Measurements from ENCODE around the gene FARP1.
A peak's percentile ranks its signal among the peaks of the same experiment; 100 is the strongest.

Gene FARP1

GRCh38 chr13:98246538-98247172, 103.8 kb downstream of the FARP1 start:
- ChIA-PET CTCF (interaction anchor here (1.1 to 3.4 kb wide), 3 partner anchors 11 to 199 kb away, joined by 3 to 16 read pairs (median 5); no protein-coding TSS in a partner anchor), POLR2A (no interaction called here)
- no peak for TF ChIP-seq CTCF (IDR thresholded peaks at IDR 0.05; ENCODE audit: insufficient read depth, low read length, missing control alignments)
- DNase-seq (ENCODE audit: low read depth, low spot score), result no peak
- H3K4me3 ChIP-seq (ENCODE audit: low read depth, low read length), result no peak overlapping the region

GRCh38 chr13:98251708-98252107, 108.8 kb downstream of the FARP1 start:
- CTCF ChIA-PET, result no interaction called here
- no peak overlapping the region for H3K4me3 ChIP-seq (ENCODE audit: low read depth, low read length)
- POLR2A ChIA-PET, result no interaction called here
- no peak for DNase-seq (ENCODE audit: low read depth, low spot score)
- no peak for TF ChIP-seq CTCF (IDR thresholded peaks at IDR 0.05; ENCODE audit: insufficient read depth, low read length, missing control alignments)

GRCh38 chr13:98252931-98253470, 110.1 kb downstream of the FARP1 start:
- TF ChIP-seq CTCF (IDR thresholded peaks at IDR 0.05; ENCODE audit: insufficient read depth, low read length, missing control alignments), result no peak
- ChIA-PET CTCF (no interaction called here), POLR2A (no interaction called here)
- DNase-seq (ENCODE audit: low read depth, low spot score), result peak; percentile 76
- H3K4me3 ChIP-seq (ENCODE audit: low read depth, low read length), result no peak overlapping the region

GRCh38 chr13:98253526-98253925, 110.6 kb downstream of the FARP1 start:
- DNase-seq (ENCODE audit: low read depth, low spot score), result no peak
- TF ChIP-seq CTCF (IDR thresholded peaks at IDR 0.05; ENCODE audit: insufficient read depth, low read length, missing control alignments), result no peak
- ChIA-PET CTCF (interaction anchor here (1.9 kb wide), 1 partner anchor 37 kb away, joined by 4 read pairs; no protein-coding TSS in a partner anchor), POLR2A (no interaction called here)
- no peak overlapping the region for H3K4me3 ChIP-seq (ENCODE audit: low read depth, low read length)

GRCh38 chr13:98254513-98254912, 111.6 kb downstream of the FARP1 start:
- DNase-seq (ENCODE audit: low read depth, low spot score), result peak; percentile 65
- POLR2A ChIA-PET, result interaction anchor here (1.2 kb wide), 1 partner anchor 48 kb away, joined by 4 read pairs; no protein-coding TSS in a partner anchor
- TF ChIP-seq CTCF (IDR thresholded peaks at IDR 0.05; ENCODE audit: insufficient read depth, low read length, missing control alignments), result no peak
- H3K4me3 ChIP-seq (ENCODE audit: low read depth, low read length), result no peak overlapping the region
- CTCF ChIA-PET, result interaction anchor here (1.5 to 1.9 kb wide), 2 partner anchors 16 to 38 kb away, joined by 3 to 4 read pairs; no protein-coding TSS in a partner anchor

GRCh38 chr13:98258226-98258625, 115.3 kb downstream of the FARP1 start:
- POLR2A ChIA-PET, result no interaction called here
- CTCF ChIA-PET, result no interaction called here
- H3K4me3 ChIP-seq (ENCODE audit: low read depth, low read length), result no peak overlapping the region
- no peak for DNase-seq (ENCODE audit: low read depth, low spot score)
- no peak for TF ChIP-seq CTCF (IDR thresholded peaks at IDR 0.05; ENCODE audit: insufficient read depth, low read length, missing control alignments)

Data from AG04449 (cell line).